ENCODE data around the gene ADA.

DNA sequence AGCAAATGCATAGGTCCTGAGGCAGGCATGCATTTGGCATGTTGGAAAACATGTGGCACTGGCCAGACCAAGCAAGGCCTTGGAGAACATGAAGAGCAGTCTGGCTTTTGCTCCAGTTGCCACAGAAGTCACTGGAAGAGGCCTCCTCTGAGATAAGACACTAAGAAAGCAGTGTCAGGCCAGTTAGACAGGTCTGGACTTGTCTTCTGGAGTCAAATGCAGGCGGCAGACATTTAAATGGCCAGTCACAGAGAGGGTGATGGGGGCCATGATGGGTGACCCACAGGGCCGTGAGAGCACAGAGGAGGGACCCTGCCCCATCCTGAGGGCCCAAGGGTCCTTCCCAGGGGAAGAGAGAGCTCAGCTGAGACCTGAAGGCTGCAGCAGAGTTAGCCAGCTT lies 26.7 kb upstream of the ADA start:
- TF ChIP-seq, protein P1, sequence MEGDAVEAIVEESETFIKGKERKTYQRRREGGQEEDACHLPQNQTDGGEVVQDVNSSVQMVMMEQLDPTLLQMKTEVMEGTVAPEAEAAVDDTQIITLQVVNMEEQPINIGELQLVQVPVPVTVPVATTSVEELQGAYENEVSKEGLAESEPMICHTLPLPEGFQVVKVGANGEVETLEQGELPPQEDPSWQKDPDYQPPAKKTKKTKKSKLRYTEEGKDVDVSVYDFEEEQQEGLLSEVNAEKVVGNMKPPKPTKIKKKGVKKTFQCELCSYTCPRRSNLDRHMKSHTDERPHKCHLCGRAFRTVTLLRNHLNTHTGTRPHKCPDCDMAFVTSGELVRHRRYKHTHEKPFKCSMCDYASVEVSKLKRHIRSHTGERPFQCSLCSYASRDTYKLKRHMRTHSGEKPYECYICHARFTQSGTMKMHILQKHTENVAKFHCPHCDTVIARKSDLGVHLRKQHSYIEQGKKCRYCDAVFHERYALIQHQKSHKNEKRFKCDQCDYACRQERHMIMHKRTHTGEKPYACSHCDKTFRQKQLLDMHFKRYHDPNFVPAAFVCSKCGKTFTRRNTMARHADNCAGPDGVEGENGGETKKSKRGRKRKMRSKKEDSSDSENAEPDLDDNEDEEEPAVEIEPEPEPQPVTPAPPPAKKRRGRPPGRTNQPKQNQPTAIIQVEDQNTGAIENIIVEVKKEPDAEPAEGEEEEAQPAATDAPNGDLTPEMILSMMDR (IDR thresholded peaks at IDR 0.05 in 4 of 5, conservative IDR thresholded peaks at IDR 0.05 in 1 of 5), result no peak
- TF ChIP-seq POLR2A (IDR thresholded peaks at IDR 0.05), result no peak
